ENCODE data around the gene CYP26A1.

- TF ChIP-seq CTCF (IDR thresholded peaks at IDR 0.05) (no peak), TCF7L2 (IDR thresholded peaks at IDR 0.05; ENCODE audit: low read depth, low read length) (no peak)
Measured at GRCh38 chr10:93063977-93064660, 9.6 kb upstream of the CYP26A1 start.
